CD4-positive, alpha-beta T cell treated with Interleukin-4 for 4 hours (primary cell): ENCODE results near the gene P4HB.
A peak's percentile ranks its signal among the peaks of the same experiment; 100 is the strongest.

Source experiments
- DNase-seq: peaks from one replicate; pipeline ENCODE4 v3.0.0-alpha.2; 2020

P4HB gene

GRCh38 chr17:81867170-81867990, 7.0 kb upstream of the P4HB start:
- no peak for DNase-seq

GRCh38 chr17:81866440-81867169, 6.3 kb upstream of the P4HB start:
- no peak for DNase-seq

- no peak for DNase-seq
Observed at GRCh38 chr17:81865733-81866439, 5.6 kb upstream of the P4HB start.

GRCh38 chr17:81865358-81865732, 5.0 kb upstream of the P4HB start:
- no peak for DNase-seq

- no peak for DNase-seq
Observed at GRCh38 chr17:81863833-81864768, 3.8 kb upstream of the P4HB start.

- DNase-seq, result no peak
Observed at GRCh38 chr17:81863123-81863675, 2.9 kb upstream of the P4HB start.

GRCh38 chr17:81860756-81861568, 627 bp upstream of the P4HB start:
- peak; percentile 100 for DNase-seq

- no peak for DNase-seq
Observed at GRCh38 chr17:81858967-81859905, 1.1 kb downstream of the P4HB start.

- DNase-seq, result no peak
Observed at GRCh38 chr17:81858170-81858966, 2.0 kb downstream of the P4HB start.

GRCh38 chr17:81854974-81855774, 5.2 kb downstream of the P4HB start:
- no peak for DNase-seq

GRCh38 chr17:81852237-81852636, 8.1 kb downstream of the P4HB start:
- no peak for DNase-seq

- DNase-seq, result no peak
Observed at GRCh38 chr17:81851423-81851822, 8.9 kb downstream of the P4HB start.

- no peak for DNase-seq
Observed at GRCh38 chr17:81849457-81849856, 10.9 kb downstream of the P4HB start.

- DNase-seq, result no peak
Observed at GRCh38 chr17:81846743-81847689, 13.3 kb downstream of the P4HB start.

- DNase-seq, result no peak
Observed at GRCh38 chr17:81845881-81846742, 14.2 kb downstream of the P4HB start.

GRCh38 chr17:81845361-81845760, 15.0 kb downstream of the P4HB start:
- DNase-seq, result no peak
